Upper lobe of right lung (tissue), 1 donor: Measurements from ENCODE around the gene FAM168B. TPM values are rescaled to one million over a fixed set of nuclear protein-coding genes. Genes with fewer than 3 reads are reported as not detected.

Experiments
- ATAC-seq: fragments of 200-7000 bp; cut with Tn5 transposase; one replicate; pipeline ENCODE4 v1.9.1; 2020; ENCODE audit warnings: mild to moderate bottlenecking, moderate library complexity
- DNase-seq: peaks from one replicate; pipeline ENCODE4 v3.0.0-alpha.2; 2020
- H3K27ac ChIP-seq: fragments of 200-600 bp; one replicate; pipeline ENCODE4 v1.8.0; 2022
- H3K27me3 ChIP-seq: fragments of 200-600 bp; one replicate; pipeline ENCODE4 v1.8.0; 2022; ENCODE audit warnings: mild to moderate bottlenecking
- H3K36me3 ChIP-seq: fragments of 200-600 bp; one replicate; pipeline ENCODE4 v1.8.0; 2022
- H3K4me1 ChIP-seq: fragments of 200-600 bp; one replicate; pipeline ENCODE4 v1.8.0; 2022
- H3K4me3 ChIP-seq: fragments of 200-600 bp; one replicate; pipeline ENCODE4 v1.8.0; 2022; ENCODE audit warnings: mild to moderate bottlenecking
- H3K9me3 ChIP-seq: fragments of 200-600 bp; one replicate; pipeline ENCODE4 v1.8.0; 2022
- intact Hi-C: fragments of 100-400 bp; cut with DNase I; formaldehyde crosslinking; loops from one replicate; pipeline ENCODE4 v1.11.0; 2022
- total RNA-seq: library from RNA; stranded (reverse); fragmentation: NEBNext Ultra II Directional; extraction: Animal tissue kit (Norgen Biotek cat#: 25700); gene quantifications from one replicate; pipeline ENCODE4 v1.2.1, GENCODE V29; 2021
- TF ChIP-seq, protein P1 (sequence below): fragments of 200-600 bp; IDR thresholded peaks from one replicate; pipeline ENCODE4 v1.8.0; 2022; ENCODE audit warnings: antibody characterized with exemption
- donor health status: DM: no; HTN: yes; CAD: no; lungs with severe emphysema.

FAM168B gene
- total RNA-seq, 1 donor from 2014 or later, result 77.8 TPM

DNA sequence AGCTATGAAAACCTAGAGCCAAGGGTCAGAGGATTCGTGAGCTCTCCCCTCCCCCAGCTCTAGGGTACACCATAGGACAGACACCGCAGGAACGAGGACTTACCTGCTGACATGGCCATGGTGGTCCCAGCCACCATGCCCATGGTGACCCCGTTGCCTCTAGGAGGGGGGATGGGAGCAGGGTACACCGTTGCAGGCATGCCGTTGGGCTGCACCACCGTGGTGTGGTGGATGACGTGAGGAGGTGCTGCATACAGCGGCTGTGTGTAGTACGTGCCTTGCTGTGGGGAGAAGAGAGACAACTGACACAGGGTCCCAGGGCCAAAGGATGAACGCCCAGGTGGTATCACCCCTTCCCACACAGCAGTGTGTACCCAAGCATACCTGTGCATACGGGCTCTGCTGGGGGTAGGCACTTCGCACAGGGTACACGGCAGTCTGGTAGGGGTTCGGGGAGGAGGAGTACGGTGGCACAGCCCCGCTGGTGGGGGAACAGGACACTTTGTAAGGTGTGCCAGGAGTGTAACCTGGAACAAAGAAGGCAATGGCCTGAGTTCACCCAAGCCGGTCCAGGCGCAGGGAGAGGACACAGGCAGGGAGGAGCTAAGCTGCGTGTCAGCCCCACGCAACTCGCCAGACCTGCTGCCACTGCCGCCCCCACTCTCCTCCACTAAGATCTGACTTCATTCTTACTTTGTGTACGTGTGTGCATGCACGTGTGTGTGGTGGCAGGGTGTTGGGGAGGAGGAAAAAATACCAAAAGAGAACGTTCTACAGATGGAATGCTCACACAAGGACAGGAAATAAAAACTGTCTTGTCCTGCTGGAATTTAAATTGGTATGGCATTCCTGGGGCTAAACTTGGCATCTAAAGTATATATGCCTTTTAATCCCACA, 37.8 kb downstream of the FAM168B start:
- no peak overlapping the region for H3K4me3 ChIP-seq
- peaks cover 86% of the 10 kb centered on the region for H3K36me3 ChIP-seq
- TF ChIP-seq, protein P1, sequence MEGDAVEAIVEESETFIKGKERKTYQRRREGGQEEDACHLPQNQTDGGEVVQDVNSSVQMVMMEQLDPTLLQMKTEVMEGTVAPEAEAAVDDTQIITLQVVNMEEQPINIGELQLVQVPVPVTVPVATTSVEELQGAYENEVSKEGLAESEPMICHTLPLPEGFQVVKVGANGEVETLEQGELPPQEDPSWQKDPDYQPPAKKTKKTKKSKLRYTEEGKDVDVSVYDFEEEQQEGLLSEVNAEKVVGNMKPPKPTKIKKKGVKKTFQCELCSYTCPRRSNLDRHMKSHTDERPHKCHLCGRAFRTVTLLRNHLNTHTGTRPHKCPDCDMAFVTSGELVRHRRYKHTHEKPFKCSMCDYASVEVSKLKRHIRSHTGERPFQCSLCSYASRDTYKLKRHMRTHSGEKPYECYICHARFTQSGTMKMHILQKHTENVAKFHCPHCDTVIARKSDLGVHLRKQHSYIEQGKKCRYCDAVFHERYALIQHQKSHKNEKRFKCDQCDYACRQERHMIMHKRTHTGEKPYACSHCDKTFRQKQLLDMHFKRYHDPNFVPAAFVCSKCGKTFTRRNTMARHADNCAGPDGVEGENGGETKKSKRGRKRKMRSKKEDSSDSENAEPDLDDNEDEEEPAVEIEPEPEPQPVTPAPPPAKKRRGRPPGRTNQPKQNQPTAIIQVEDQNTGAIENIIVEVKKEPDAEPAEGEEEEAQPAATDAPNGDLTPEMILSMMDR, result no peak
- DNase-seq (no peak), ATAC-seq (peak; percentile 39)
- H3K4me1 ChIP-seq, result no peaks in the 10 kb centered on the region
- H3K27ac ChIP-seq, result no peak overlapping the region
- no peaks in the 10 kb centered on the region for H3K27me3 ChIP-seq
- intact Hi-C loops, result no loop called here
- no peaks in the 10 kb centered on the region for H3K9me3 ChIP-seq

DNA sequence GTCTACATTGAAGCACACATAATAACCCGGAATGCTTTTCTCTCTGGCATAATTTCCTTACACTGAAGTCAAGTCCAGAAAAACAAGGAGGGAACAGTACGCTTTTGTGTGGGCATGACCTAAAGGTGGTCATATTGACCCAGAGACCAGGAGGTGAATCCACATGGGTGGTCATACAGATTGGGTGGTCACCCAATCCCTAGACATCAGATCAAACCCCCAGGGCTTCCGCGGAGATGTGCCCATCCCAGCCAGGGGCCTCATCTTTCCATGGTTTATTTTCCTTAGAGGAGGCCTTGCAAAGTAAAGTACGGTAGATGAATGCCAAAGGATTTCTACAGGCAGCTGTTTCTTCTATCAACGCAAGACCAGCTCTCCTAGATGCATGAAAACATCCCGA, 38.8 kb downstream of the FAM168B start:
- Histone ChIP-seq H3K4me1 (no peaks in the 10 kb centered on the region), H3K27ac (no peak overlapping the region), H3K27me3 (no peaks in the 10 kb centered on the region), H3K9me3 (no peaks in the 10 kb centered on the region), H3K36me3 (peaks cover 90% of the 10 kb centered on the region), H3K4me3 (no peak overlapping the region)
- TF ChIP-seq, protein P1, result no peak
- intact Hi-C loops, result no loop called here
- DNase-seq, result no peak
- ATAC-seq, result no peak

DNA sequence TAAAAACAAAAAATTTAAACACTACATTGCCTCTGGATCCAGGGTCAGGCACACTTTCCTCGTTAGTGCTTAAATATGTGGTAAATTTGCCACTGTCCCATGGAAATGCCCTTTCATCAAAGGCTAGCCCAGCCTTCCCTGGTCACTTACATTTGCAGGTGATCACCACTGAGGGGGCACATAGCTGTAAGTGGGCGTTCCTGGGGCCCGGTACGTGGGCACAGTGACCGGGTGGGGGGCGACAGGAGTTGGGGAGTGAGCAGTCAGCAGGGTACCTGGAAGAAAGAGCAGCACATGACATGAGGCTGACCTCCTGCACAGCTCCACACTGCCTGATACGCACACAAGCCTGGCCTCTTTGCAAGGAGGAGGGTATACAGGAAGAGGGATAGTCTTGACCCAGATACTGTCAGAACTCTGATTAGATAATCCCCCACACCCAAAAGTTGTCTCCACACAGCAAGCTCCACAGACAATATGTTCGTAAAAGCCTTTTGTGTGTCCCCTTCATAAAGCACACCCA, 40.5 kb downstream of the FAM168B start:
- H3K27me3 ChIP-seq, result no peaks in the 10 kb centered on the region
- no peaks in the 10 kb centered on the region for H3K9me3 ChIP-seq
- ATAC-seq (no peak), DNase-seq (no peak)
- no peak overlapping the region for H3K27ac ChIP-seq
- peaks cover 95% of the 10 kb centered on the region for H3K36me3 ChIP-seq
- no peaks in the 10 kb centered on the region for H3K4me1 ChIP-seq
- no peak overlapping the region for H3K4me3 ChIP-seq
- TF ChIP-seq, protein P1, result no peak
- intact Hi-C loops, result no loop called here

DNA sequence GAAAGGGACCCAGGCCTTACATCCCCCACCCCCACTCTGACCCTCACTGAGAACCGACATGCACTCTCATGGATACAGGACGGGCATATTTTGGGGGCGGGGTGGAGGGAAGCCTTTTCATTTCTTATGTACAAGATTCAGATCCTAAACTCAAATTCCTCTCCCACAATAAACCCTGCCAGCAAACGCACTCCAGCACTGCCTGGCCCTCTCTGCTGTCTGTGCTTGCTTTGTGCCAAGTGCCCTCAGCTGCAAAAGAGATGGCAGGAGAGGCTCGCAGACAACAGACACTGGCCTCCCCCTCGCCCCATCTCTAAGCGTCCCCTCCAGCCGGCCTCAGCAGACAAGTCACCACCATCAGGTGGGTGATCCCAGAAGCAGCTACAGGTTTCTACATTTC, 42.4 kb downstream of the FAM168B start:
- ATAC-seq (no peak), DNase-seq (no peak)
- intact Hi-C loops, result no loop called here
- Histone ChIP-seq H3K27ac (no peak overlapping the region), H3K27me3 (no peaks in the 10 kb centered on the region), H3K4me1 (no peaks in the 10 kb centered on the region), H3K36me3 (peaks cover 93% of the 10 kb centered on the region), H3K9me3 (no peaks in the 10 kb centered on the region), H3K4me3 (no peak overlapping the region)
- TF ChIP-seq, protein P1, result no peak

DNA sequence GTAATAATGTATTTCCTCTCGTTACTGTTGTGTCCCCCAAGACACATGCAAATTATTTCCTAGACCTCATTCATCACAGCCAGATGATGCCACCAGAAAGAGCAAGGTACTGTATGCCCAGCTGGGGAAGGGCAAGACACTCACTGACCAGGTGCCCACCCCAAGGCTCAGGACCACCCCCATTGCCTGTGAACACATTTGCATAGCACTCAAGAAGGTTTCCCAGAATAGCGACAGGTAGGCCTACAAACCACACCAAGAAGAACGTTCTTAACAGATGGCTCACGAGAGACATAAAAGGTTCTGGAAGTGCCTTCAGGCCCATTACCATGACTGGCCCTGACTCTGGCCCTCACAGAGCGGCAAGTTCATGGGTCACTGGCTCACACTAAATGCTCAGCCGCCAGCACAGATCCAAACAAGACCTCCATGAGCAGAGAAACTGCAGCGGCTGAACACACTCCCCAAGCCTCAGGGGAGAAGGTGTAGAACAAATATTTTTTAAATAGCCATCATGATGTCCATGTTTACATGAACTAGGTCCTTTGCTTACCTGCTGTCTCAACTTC, 44.0 kb downstream of the FAM168B start:
- no peak for ATAC-seq
- H3K27me3 ChIP-seq, result no peaks in the 10 kb centered on the region

More for the DNA sequence above, 44.0 kb downstream of the FAM168B start:
- no peak overlapping the region for H3K27ac ChIP-seq
- DNase-seq, result no peak
- peaks cover 77% of the 10 kb centered on the region for H3K36me3 ChIP-seq
- TF ChIP-seq, protein P1, result no peak
- no peaks in the 10 kb centered on the region for H3K9me3 ChIP-seq
- no peaks in the 10 kb centered on the region for H3K4me1 ChIP-seq
- intact Hi-C loops, result no loop called here
- H3K4me3 ChIP-seq, result no peak overlapping the region
